IMR-90 (cell line): ENCODE measurements around the gene GAREM1. TPM values are rescaled to one million over a fixed set of nuclear protein-coding genes. Genes with fewer than 3 reads are reported as not detected.

Experiments used
- ATAC-seq: fragments of 200-7000 bp; cut with Tn5 transposase; 2 replicates; pipeline ENCODE4 v1.9.1; 2020; ENCODE audit warnings: low read depth, mild to moderate bottlenecking, moderate library complexity
- BruUV-seq: library from RNA; stranded (reverse); fragments of 400-500 nt; replicated peaks from 2 replicates; lab custom pipeline; 2021; lab: Mats Ljungman, UMichigan
- CTCF ChIA-PET: fragments of 300-600 bp; formaldehyde crosslinking; extraction: SDS; loops from one replicate; lab custom pipeline; 2021; ENCODE audit warnings: antibody characterized with exemption; lab: Yijun Ruan, JAX
- POLR2A ChIA-PET: fragments of 300-600 bp; sonication (Branson Sonifier 250); formaldehyde crosslinking; loops from one replicate; lab custom pipeline; 2022; ENCODE audit warnings: antibody characterized with exemption; ENCODE audit not compliant: unreplicated experiment; lab: Charles Lee
- DNase-seq: peaks from one replicate; pipeline ENCODE4 v3.0.0; 2013
- H2AFZ ChIP-seq: replicated peaks from 2 replicates; pipeline ENCODE3; 2013; ENCODE audit warnings: low read length, mild to moderate bottlenecking; ENCODE audit not compliant: poor library complexity
- H2AK5ac ChIP-seq: 2 replicates; pipeline ENCODE4 v1.6.1; 2013; ENCODE audit warnings: low read depth, low read length, inconsistent platforms
- H2AK9ac ChIP-seq: replicated peaks from 2 replicates; pipeline ENCODE3; 2013; ENCODE audit warnings: mild to moderate bottlenecking, low read depth, low read length, moderate library complexity; ENCODE audit not compliant: poor library complexity
- H2BK120ac ChIP-seq: 2 replicates; pipeline ENCODE4 v1.6.1; 2013; ENCODE audit warnings: low read depth, low read length, inconsistent platforms
- H2BK15ac ChIP-seq: 3 replicates; pipeline ENCODE4 v1.6.1; 2013; ENCODE audit warnings: low read depth, low read length, inconsistent platforms
- H2BK20ac ChIP-seq: 2 replicates; pipeline ENCODE4 v1.6.1; 2013; ENCODE audit warnings: low read depth, mild to moderate bottlenecking, inconsistent platforms, low read length, moderate library complexity
- H2BK5ac ChIP-seq: 2 replicates; pipeline ENCODE4 v1.6.1; 2013; ENCODE audit warnings: mild to moderate bottlenecking, low read depth, low read length, inconsistent platforms; ENCODE audit not compliant: poor library complexity, severe bottlenecking
- H3K14ac ChIP-seq: replicated peaks from 2 replicates; pipeline ENCODE4 v1.6.1; 2013; ENCODE audit warnings: low read depth, low read length, inconsistent platforms
- H3K18ac ChIP-seq: 2 replicates; pipeline ENCODE4 v1.6.1; 2013; ENCODE audit warnings: low read depth, low read length, control low read depth
- H3K23ac ChIP-seq: 2 replicates; pipeline ENCODE4 v1.6.1; 2013; ENCODE audit warnings: low read depth, low read length, inconsistent platforms
- H3K27ac ChIP-seq: 2 replicates; pipeline ENCODE4 v1.5.1; 2013; ENCODE audit warnings: mild to moderate bottlenecking, control low read depth, low read length; ENCODE audit not compliant: insufficient read depth
- H3K27me3 ChIP-seq: 2 replicates; pipeline ENCODE4 v1.6.1; 2013; ENCODE audit warnings: low read length; ENCODE audit not compliant: control insufficient read depth, insufficient read depth
- H3K36me3 ChIP-seq: 2 replicates; pipeline ENCODE4 v1.6.1; 2013; ENCODE audit warnings: low read length, mixed read lengths; ENCODE audit not compliant: control insufficient read depth, insufficient read depth
- H3K4ac ChIP-seq: 2 replicates; pipeline ENCODE4 v1.6.1; 2013; ENCODE audit warnings: low read depth, low read length, inconsistent platforms
- H3K4me1 ChIP-seq: 2 replicates; pipeline ENCODE4 v1.6.1; 2013; ENCODE audit warnings: low read length, mixed read lengths; ENCODE audit not compliant: control insufficient read depth, insufficient read depth
- H3K4me2 ChIP-seq: 2 replicates; pipeline ENCODE4 v1.6.1; 2013; ENCODE audit warnings: low read depth, mild to moderate bottlenecking, control low read depth, low read length, moderate library complexity
- H3K4me3 ChIP-seq: 2 replicates; pipeline ENCODE4 v1.5.1; 2013; ENCODE audit warnings: low read depth, mild to moderate bottlenecking, control low read depth, low read length, moderate library complexity; ENCODE audit not compliant: insufficient read depth
- H3K56ac ChIP-seq: 2 replicates; pipeline ENCODE4 v1.6.1; 2013; ENCODE audit warnings: low read length, inconsistent platforms; ENCODE audit not compliant: insufficient read depth; ENCODE audit errors: extremely low read depth
- H3K79me1 ChIP-seq, 2 experiments: 2 replicates each; pipeline ENCODE4 v1.6.1; 2013; ENCODE audit warnings: low read length in 2 of 2, inconsistent platforms in 1 of 2, low read depth in 1 of 2
- H3K9ac ChIP-seq: 2 replicates; pipeline ENCODE4 v1.6.1; 2013; ENCODE audit warnings: low read depth, low read length, control low read depth
- H3K9me1 ChIP-seq: 2 replicates; pipeline ENCODE4 v1.6.1; 2013; ENCODE audit warnings: low read length, inconsistent platforms; ENCODE audit not compliant: insufficient read depth
- H3K9me3 ChIP-seq: 2 replicates; pipeline ENCODE4 v1.6.1; 2013; ENCODE audit warnings: low read length; ENCODE audit not compliant: control insufficient read depth, insufficient read depth
- H4K20me1 ChIP-seq: 2 replicates; pipeline ENCODE4 v1.6.1; 2013; ENCODE audit warnings: low read length, inconsistent platforms; ENCODE audit not compliant: insufficient read depth
- H4K5ac ChIP-seq: 2 replicates; pipeline ENCODE4 v1.6.1; 2013; ENCODE audit warnings: mild to moderate bottlenecking, low read depth, low read length, control low read depth
- H4K8ac ChIP-seq, 2 experiments: 2 replicates each; pipeline ENCODE4 v1.6.1; 2013; ENCODE audit warnings: low read depth in 2 of 2, low read length in 2 of 2, control low read depth in 1 of 2, inconsistent platforms in 1 of 2
- H4K91ac ChIP-seq: 2 replicates; pipeline ENCODE4 v1.6.1; 2013; ENCODE audit warnings: low read depth, low read length, inconsistent platforms; ENCODE audit not compliant: insufficient read depth
- CEBPB ChIP-seq: IDR thresholded peaks from 2 replicates; pipeline ENCODE4 v1.6.1; 2012; ENCODE audit warnings: low read depth, low read length, improper control_type of control experiment
- CHD1 ChIP-seq: IDR thresholded peaks from 2 replicates; pipeline ENCODE4 v1.6.1; 2012; ENCODE audit warnings: low read depth, low read length, improper control_type of control experiment
- CTCF ChIP-seq: conservative IDR thresholded peaks from 2 replicates; pipeline ENCODE4 v1.5.1; 2012; ENCODE audit warnings: mild to moderate bottlenecking, low read depth, low read length, improper control_type of control experiment
- FOS ChIP-seq: fragments of 150-350 bp; IDR thresholded peaks from 2 replicates; pipeline ENCODE4 v1.6.1; 2016; ENCODE audit warnings: low read depth, low read length
- MAFK ChIP-seq: IDR thresholded peaks from 2 replicates; pipeline ENCODE4 v1.6.1; 2012; ENCODE audit warnings: low read depth, low read length, improper control_type of control experiment
- MXI1 ChIP-seq: IDR thresholded peaks from 2 replicates; pipeline ENCODE4 v1.6.1; 2012; ENCODE audit warnings: low read depth, mild to moderate bottlenecking, low read length, moderate library complexity, borderline replicate concordance
- SMC3 ChIP-seq: fragments of 150-350 bp; IDR thresholded peaks from 2 replicates; pipeline ENCODE4 v1.6.1; 2016; ENCODE audit warnings: low read depth, mild to moderate bottlenecking, antibody characterized with exemption, low read length, moderate library complexity
- USF2 ChIP-seq: fragments of 150-350 bp; IDR thresholded peaks from 2 replicates; pipeline ENCODE4 v1.6.1; 2017; ENCODE audit warnings: mild to moderate bottlenecking, antibody characterized with exemption, low read length, low read depth
- WGBS, 2 experiments: methylation state at CpG; one replicate each; pipeline versions ENCODE4 v1.1.5 to v1.1.7; 2013; ENCODE audit warnings: missing lambda C conversion rate in 2 of 2; ENCODE audit not compliant: insufficient read length in 1 of 2; ENCODE audit errors: extremely low coverage in 2 of 2; 5-methylcytosine and 5-hydroxymethylcytosine counted together
- dilution Hi-C: fragments of 300-500 bp; cut with HindIII; formaldehyde crosslinking; loops from one replicate; pipeline ENCODE4 v1.14.3; 2018; ENCODE audit warnings: low sequenced_read_pairs; ENCODE audit not compliant: unreplicated experiment
- in situ Hi-C: fragments of 300-500 bp; cut with MboI; formaldehyde crosslinking; loops from 3 replicates; pipeline ENCODE4 v1.14.3; 2019; ENCODE audit warnings: low sequenced_read_pairs, inconsistent platforms, mixed read lengths
- intact Hi-C: fragments of 100-400 bp; cut with micrococcal nuclease; formaldehyde crosslinking; loops from 2 replicates; pipeline ENCODE4 v1.10.0; 2022
- polyA plus RNA-seq, 3 experiments: library from polyadenylated mRNA; depleted of rRNA; stranded (reverse); fragments of >200 nt; gene quantifications; 2 replicates each; pipeline ENCODE4 v1.2.3, GENCODE V29; 2012; ENCODE audit warnings: low replicate concordance in 1 of 3
- total RNA-seq: library from RNA; depleted of rRNA; stranded (reverse); fragments of >200 nt; gene quantifications from 2 replicates; pipeline ENCODE4 v1.2.3, GENCODE V29; 2012

Gene GAREM1
- total and polyA plus RNA-seq, 2 of the 4 experiments (the other 2 are of a cell fraction) = 1.4 to 2.3 TPM

- POLR2A ChIA-PET = interaction anchor here (0.6 kb wide), 1 partner anchor 113 kb away, joined by 3 read pairs; no protein-coding TSS in a partner anchor
- TF ChIP-seq CTCF (no peak), CEBPB (no peak), CHD1 (no peak), USF2 (no peak), SMC3 (no peak), FOS (no peak), MXI1 (no peak), MAFK (peak; percentile 98)
- BruUV-seq = no TSS peak
- intact Hi-C loops = loop anchor here (1.0 kb wide), 1 partner anchor 168 kb away; no protein-coding TSS in a partner anchor
- Histone ChIP-seq H2AFZ (peak overlapping the region; percentile 16), H3K36me3 (no peaks in the 10 kb centered on the region), H2BK15ac (0 out of 3 replicates have a peak overlapping the region, but pooled peaks have one; percentile 44), H3K27ac (peak overlapping the region; percentile 11; the same call in 1 of the 2 replicates), H4K8ac (peak overlapping the region in 1 of 2 experiments; percentile 45; a peak in 2 of 4 replicates), H2AK5ac (no peak overlapping the region), H3K4me3 (no peak overlapping the region), H3K4me1 (peaks cover 10% of the 10 kb centered on the region), H2BK120ac (no peak overlapping the region), H3K14ac (0 out of 2 replicates have a peak overlapping the region, but pooled peaks have one; percentile 0), H2AK9ac (no peak overlapping the region), H3K9me1 (no peaks in the 10 kb centered on the region; the same call in 1 of the 2 replicates), H3K4ac (no peak overlapping the region), H4K20me1 (no peaks in the 10 kb centered on the region), H3K18ac (peak overlapping the region; percentile 33; the same call in 1 of the 2 replicates), H2BK20ac (peak overlapping the region; percentile 33), H3K56ac (no peak overlapping the region), H3K9ac (no peak overlapping the region), H3K79me1 (no peaks in the 10 kb centered on the region), H4K91ac (no peak overlapping the region), H3K4me2 (peak overlapping the region; percentile 64; the same call in 1 of the 2 replicates), H4K5ac (no peak overlapping the region), H2BK5ac (peak overlapping the region; percentile 51), H3K23ac (no peak overlapping the region), H3K27me3 (no peaks in the 10 kb centered on the region), H3K9me3 (no peaks in the 10 kb centered on the region)
- WGBS, 2 experiments = no CpG with 5 or more reads among the region's 3 CpGs
- ATAC-seq (peak; percentile 81), DNase-seq (peak; percentile 55)
- dilution Hi-C loops = no loop called here
- in situ Hi-C loops = no loop called here
- CTCF ChIA-PET = no interaction called here
Measured at GRCh38 chr18:32326450-32327308, 144.0 kb downstream of the GAREM1 start.
